ENCODE data around the gene PLEKHB2. TPM values are rescaled to one million over a fixed set of nuclear protein-coding genes. Genes with fewer than 3 reads are reported as not detected.
"Not testable (repeated sequence)": the region's sequence is repeated elsewhere in the genome, so short reads cannot be mapped to it uniquely, and the experiment has no call there.

Gene PLEKHB2
- polyA plus RNA-seq, 3 donors = 53.9 to 172 (median 146) TPM

DNA sequence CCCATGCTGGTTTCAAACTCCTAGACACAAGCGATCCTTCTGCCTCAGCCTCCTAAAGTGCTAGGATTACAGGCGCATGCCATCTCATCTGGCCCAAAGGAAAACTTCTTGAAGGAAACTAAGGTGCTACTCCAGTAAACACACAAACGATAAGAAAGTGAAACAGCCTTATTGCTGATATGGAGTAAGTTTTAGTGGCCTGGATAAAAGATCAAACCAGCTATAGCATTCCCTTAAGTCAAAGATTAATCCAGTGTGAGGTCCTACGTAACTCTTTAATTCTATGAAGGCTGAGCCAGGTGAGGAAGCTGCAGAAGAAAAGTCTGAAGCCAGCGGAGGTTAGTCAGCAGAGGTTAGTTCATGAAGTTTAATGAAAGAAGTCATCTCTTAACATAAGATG is 63.4 kb downstream of the PLEKHB2 start:
- peaks cover 3 to 7% (median 6%) of the 10 kb centered on the region in 3 donors for H3K27me3 Mint-ChIP-seq (ENCODE audit: low read depth in 3 of 3)
- DNase-seq = no peak
- Histone ChIP-seq H3K36me3 (replicated peaks in 1 of 2; ENCODE audit: control insufficient read depth in 1 of 2, insufficient read depth in 2 of 2, low read length in 2 of 2) (no peaks in the 10 kb centered on the region), H3K4me3 (replicated peaks in 1 of 3; ENCODE audit: low read depth in 2 of 3, low read length in 3 of 3) (no peak overlapping the region), H3K9ac (ENCODE audit: insufficient read depth, low read length, poor library complexity, severe bottlenecking) (no peak overlapping the region), H3K4me2 (replicated peaks; ENCODE audit: extremely low read depth, low read length, poor library complexity, severe bottlenecking) (no peak overlapping the region), H3K4me1 (ENCODE audit: control insufficient read depth in 1 of 2, insufficient read depth in 2 of 2, low read length in 2 of 2) (no peaks in the 10 kb centered on the region), H3K27ac (ENCODE audit: low read depth in 1 of 2, low read length in 2 of 2) (no peak overlapping the region), H3K9me3 (replicated peaks in 1 of 2; ENCODE audit: control insufficient read depth in 1 of 2, insufficient read depth in 1 of 2, low read length in 2 of 2) (no peaks in the 10 kb centered on the region), H2AFZ (ENCODE audit: insufficient read depth, low read depth, low read length, poor library complexity, severe bottlenecking) (no peak overlapping the region), H3K27me3 (ENCODE audit: control insufficient read depth in 2 of 2, insufficient read depth in 2 of 2, low read length in 2 of 2) (no peaks in the 10 kb centered on the region), H4K20me1 (ENCODE audit: insufficient read depth, low read length) (no peaks in the 10 kb centered on the region), H3K79me2 (ENCODE audit: insufficient read depth, low read length) (no peaks in the 10 kb centered on the region)
- intact Hi-C loops (cut with micrococcal nuclease) = no loop called here
- TF ChIP-seq, protein P1, sequence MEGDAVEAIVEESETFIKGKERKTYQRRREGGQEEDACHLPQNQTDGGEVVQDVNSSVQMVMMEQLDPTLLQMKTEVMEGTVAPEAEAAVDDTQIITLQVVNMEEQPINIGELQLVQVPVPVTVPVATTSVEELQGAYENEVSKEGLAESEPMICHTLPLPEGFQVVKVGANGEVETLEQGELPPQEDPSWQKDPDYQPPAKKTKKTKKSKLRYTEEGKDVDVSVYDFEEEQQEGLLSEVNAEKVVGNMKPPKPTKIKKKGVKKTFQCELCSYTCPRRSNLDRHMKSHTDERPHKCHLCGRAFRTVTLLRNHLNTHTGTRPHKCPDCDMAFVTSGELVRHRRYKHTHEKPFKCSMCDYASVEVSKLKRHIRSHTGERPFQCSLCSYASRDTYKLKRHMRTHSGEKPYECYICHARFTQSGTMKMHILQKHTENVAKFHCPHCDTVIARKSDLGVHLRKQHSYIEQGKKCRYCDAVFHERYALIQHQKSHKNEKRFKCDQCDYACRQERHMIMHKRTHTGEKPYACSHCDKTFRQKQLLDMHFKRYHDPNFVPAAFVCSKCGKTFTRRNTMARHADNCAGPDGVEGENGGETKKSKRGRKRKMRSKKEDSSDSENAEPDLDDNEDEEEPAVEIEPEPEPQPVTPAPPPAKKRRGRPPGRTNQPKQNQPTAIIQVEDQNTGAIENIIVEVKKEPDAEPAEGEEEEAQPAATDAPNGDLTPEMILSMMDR (IDR thresholded peaks at IDR 0.05) = no peak
- H3K36me3 Mint-ChIP-seq = no peaks in the 10 kb centered on the region
- H3K9me3 Mint-ChIP-seq = peaks cover 0 to 2% (median 0%) of the 10 kb centered on the region in 7 donors
- no peak overlapping the region for H3K4me3 Mint-ChIP-seq
- no peak overlapping the region for H3K27ac Mint-ChIP-seq
- 100% methylated on average over 1 of the region's 5 CpGs for WGBS (ENCODE audit: insufficient coverage)
- no peaks in the 10 kb centered on the region for H3K4me1 Mint-ChIP-seq

DNA sequence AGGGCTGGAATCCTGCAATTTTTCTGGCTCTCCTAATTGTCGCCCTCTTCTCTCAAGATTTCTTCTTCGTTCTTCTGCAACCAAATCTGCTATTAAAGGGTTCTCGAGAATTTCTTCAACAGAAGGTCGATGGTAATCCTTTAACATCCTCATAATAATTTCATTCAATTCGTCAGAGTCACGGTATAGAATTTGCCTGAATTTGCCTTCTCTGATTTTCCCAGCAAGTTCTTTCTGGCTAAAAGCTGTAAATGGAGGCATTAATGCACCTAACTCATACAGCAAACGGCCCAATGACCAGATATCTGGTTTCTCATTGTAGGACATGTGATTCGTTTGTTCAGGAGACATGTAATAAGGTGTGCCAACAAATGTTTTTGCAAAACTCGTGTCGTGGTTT is 72.9 kb downstream of the PLEKHB2 start:
- H3K36me3 Mint-ChIP-seq; H3K4me3 ChIP-seq (replicated peaks in 1 of 3; ENCODE audit: low read depth in 2 of 3, low read length in 3 of 3); H3K4me2 ChIP-seq (replicated peaks; ENCODE audit: extremely low read depth, low read length, poor library complexity, severe bottlenecking); H3K79me2 ChIP-seq (ENCODE audit: insufficient read depth, low read length); DNase-seq; H3K4me1 ChIP-seq (ENCODE audit: control insufficient read depth in 1 of 2, insufficient read depth in 2 of 2, low read length in 2 of 2); H3K27ac Mint-ChIP-seq; H3K9ac ChIP-seq (ENCODE audit: insufficient read depth, low read length, poor library complexity, severe bottlenecking); H3K36me3 ChIP-seq (replicated peaks in 1 of 2; ENCODE audit: control insufficient read depth in 1 of 2, insufficient read depth in 2 of 2, low read length in 2 of 2); H3K4me1 Mint-ChIP-seq; H3K27me3 ChIP-seq (ENCODE audit: control insufficient read depth in 2 of 2, insufficient read depth in 2 of 2, low read length in 2 of 2); H3K9me3 ChIP-seq (replicated peaks in 1 of 2; ENCODE audit: control insufficient read depth in 1 of 2, insufficient read depth in 1 of 2, low read length in 2 of 2); H3K9me3 Mint-ChIP-seq; intact Hi-C loops (cut with micrococcal nuclease); H2AFZ ChIP-seq (ENCODE audit: insufficient read depth, low read depth, low read length, poor library complexity, severe bottlenecking); H3K4me3 Mint-ChIP-seq; H4K20me1 ChIP-seq (ENCODE audit: insufficient read depth, low read length); H3K27ac ChIP-seq (ENCODE audit: low read depth in 1 of 2, low read length in 2 of 2): not testable (repeated sequence)
- H3K27me3 Mint-ChIP-seq (ENCODE audit: low read depth in 3 of 3) = peaks cover 4 to 13% (median 7%) of the 10 kb centered on the region in 3 donors
- WGBS (ENCODE audit: insufficient coverage) = no CpG with 5 or more reads among the region's 10 CpGs

- H3K4me2 ChIP-seq (replicated peaks; ENCODE audit: extremely low read depth, low read length, poor library complexity, severe bottlenecking); H3K36me3 Mint-ChIP-seq; H3K79me2 ChIP-seq (ENCODE audit: insufficient read depth, low read length); H2AFZ ChIP-seq (ENCODE audit: insufficient read depth, low read depth, low read length, poor library complexity, severe bottlenecking); H3K27ac ChIP-seq (ENCODE audit: low read depth in 1 of 2, low read length in 2 of 2); H3K4me1 Mint-ChIP-seq; H3K27ac Mint-ChIP-seq; intact Hi-C loops (cut with micrococcal nuclease); H4K20me1 ChIP-seq (ENCODE audit: insufficient read depth, low read length); H3K9ac ChIP-seq (ENCODE audit: insufficient read depth, low read length, poor library complexity, severe bottlenecking); DNase-seq; H3K4me3 ChIP-seq (replicated peaks in 1 of 3; ENCODE audit: low read depth in 2 of 3, low read length in 3 of 3); H3K4me3 Mint-ChIP-seq; H3K27me3 ChIP-seq (ENCODE audit: control insufficient read depth in 2 of 2, insufficient read depth in 2 of 2, low read length in 2 of 2); H3K9me3 Mint-ChIP-seq; H3K9me3 ChIP-seq (replicated peaks in 1 of 2; ENCODE audit: control insufficient read depth in 1 of 2, insufficient read depth in 1 of 2, low read length in 2 of 2); H3K36me3 ChIP-seq (replicated peaks in 1 of 2; ENCODE audit: control insufficient read depth in 1 of 2, insufficient read depth in 2 of 2, low read length in 2 of 2); H3K4me1 ChIP-seq (ENCODE audit: control insufficient read depth in 1 of 2, insufficient read depth in 2 of 2, low read length in 2 of 2): not testable (repeated sequence)
- WGBS (ENCODE audit: insufficient coverage) = 89% methylated on average over 14 of the region's 15 CpGs
- peaks cover 4 to 14% (median 7%) of the 10 kb centered on the region in 3 donors for H3K27me3 Mint-ChIP-seq (ENCODE audit: low read depth in 3 of 3)
Measured at GRCh38 chr2:131178721-131179418, 73.7 kb downstream of the PLEKHB2 start.

GRCh38 chr2:131181451-131181850 is 76.3 kb downstream of the PLEKHB2 start:
- H3K79me2 ChIP-seq (ENCODE audit: insufficient read depth, low read length); H4K20me1 ChIP-seq (ENCODE audit: insufficient read depth, low read length): not testable (repeated sequence)
- peaks cover 4 to 13% (median 4%) of the 10 kb centered on the region in 3 donors for H3K27me3 Mint-ChIP-seq (ENCODE audit: low read depth in 3 of 3)

More at GRCh38 chr2:131181451-131181850, 76.3 kb downstream of the PLEKHB2 start:
- H3K4me1 ChIP-seq (ENCODE audit: control insufficient read depth in 1 of 2, insufficient read depth in 2 of 2, low read length in 2 of 2); H3K27ac Mint-ChIP-seq; H2AFZ ChIP-seq (ENCODE audit: insufficient read depth, low read depth, low read length, poor library complexity, severe bottlenecking); H3K4me1 Mint-ChIP-seq; intact Hi-C loops (cut with micrococcal nuclease); H3K4me3 Mint-ChIP-seq; H3K36me3 Mint-ChIP-seq; H3K27ac ChIP-seq (ENCODE audit: low read depth in 1 of 2, low read length in 2 of 2); H3K36me3 ChIP-seq (replicated peaks in 1 of 2; ENCODE audit: control insufficient read depth in 1 of 2, insufficient read depth in 2 of 2, low read length in 2 of 2); H3K27me3 ChIP-seq (ENCODE audit: control insufficient read depth in 2 of 2, insufficient read depth in 2 of 2, low read length in 2 of 2); H3K4me3 ChIP-seq (replicated peaks in 1 of 3; ENCODE audit: low read depth in 2 of 3, low read length in 3 of 3); H3K4me2 ChIP-seq (replicated peaks; ENCODE audit: extremely low read depth, low read length, poor library complexity, severe bottlenecking); DNase-seq; H3K9ac ChIP-seq (ENCODE audit: insufficient read depth, low read length, poor library complexity, severe bottlenecking); H3K9me3 ChIP-seq (replicated peaks in 1 of 2; ENCODE audit: control insufficient read depth in 1 of 2, insufficient read depth in 1 of 2, low read length in 2 of 2); H3K9me3 Mint-ChIP-seq: not testable (repeated sequence)
- 96% methylated on average over 3 of the region's 4 CpGs for WGBS (ENCODE audit: insufficient coverage)

Data from CD14-positive monocyte (primary cell).